Panc1 (cell line): ENCODE results near the gene GLIS1.

Source experiments
- SIN3A ChIP-seq: IDR thresholded peaks from 2 replicates; pipeline ENCODE4 v1.6.1; 2012; ENCODE audit warnings: low read depth, mild to moderate bottlenecking, low read length, moderate library complexity, borderline replicate concordance; ENCODE audit not compliant: insufficient read depth
- TF ChIP-seq, protein P1 (sequence below), 2 experiments: IDR thresholded peaks; 2 replicates each; pipeline ENCODE4 v1.6.1; 2011 to 2012; ENCODE audit warnings: low read depth in 2 of 2, control low read depth in 1 of 2, low read length in 1 of 2, mild to moderate bottlenecking in 1 of 2, moderate library complexity in 1 of 2; ENCODE audit not compliant: insufficient read depth in 1 of 2
- TF ChIP-seq, protein P2 (sequence below): fragments of 450-650 bp; IDR thresholded peaks from 2 replicates; pipeline ENCODE4 v1.5.1; 2017; ENCODE audit warnings: mild to moderate bottlenecking

DNA sequence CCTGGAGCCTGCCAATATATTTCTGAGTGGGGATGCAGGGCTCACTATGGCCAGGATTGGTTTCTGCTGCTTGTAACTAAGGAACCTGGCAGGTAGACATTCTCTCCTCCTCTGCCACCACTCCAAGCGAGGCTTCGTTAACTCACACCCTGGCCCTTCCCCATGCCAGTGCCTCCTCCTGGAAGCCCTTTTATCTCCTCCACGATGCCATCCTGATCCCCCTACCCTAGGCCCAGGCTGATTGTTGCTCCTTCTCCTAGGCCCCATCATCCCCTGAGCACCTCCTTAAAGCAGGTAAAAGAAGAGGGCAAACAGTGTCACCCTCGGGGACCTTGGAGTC, 161.2 kb downstream of the GLIS1 start:
- TF ChIP-seq, protein P1, sequence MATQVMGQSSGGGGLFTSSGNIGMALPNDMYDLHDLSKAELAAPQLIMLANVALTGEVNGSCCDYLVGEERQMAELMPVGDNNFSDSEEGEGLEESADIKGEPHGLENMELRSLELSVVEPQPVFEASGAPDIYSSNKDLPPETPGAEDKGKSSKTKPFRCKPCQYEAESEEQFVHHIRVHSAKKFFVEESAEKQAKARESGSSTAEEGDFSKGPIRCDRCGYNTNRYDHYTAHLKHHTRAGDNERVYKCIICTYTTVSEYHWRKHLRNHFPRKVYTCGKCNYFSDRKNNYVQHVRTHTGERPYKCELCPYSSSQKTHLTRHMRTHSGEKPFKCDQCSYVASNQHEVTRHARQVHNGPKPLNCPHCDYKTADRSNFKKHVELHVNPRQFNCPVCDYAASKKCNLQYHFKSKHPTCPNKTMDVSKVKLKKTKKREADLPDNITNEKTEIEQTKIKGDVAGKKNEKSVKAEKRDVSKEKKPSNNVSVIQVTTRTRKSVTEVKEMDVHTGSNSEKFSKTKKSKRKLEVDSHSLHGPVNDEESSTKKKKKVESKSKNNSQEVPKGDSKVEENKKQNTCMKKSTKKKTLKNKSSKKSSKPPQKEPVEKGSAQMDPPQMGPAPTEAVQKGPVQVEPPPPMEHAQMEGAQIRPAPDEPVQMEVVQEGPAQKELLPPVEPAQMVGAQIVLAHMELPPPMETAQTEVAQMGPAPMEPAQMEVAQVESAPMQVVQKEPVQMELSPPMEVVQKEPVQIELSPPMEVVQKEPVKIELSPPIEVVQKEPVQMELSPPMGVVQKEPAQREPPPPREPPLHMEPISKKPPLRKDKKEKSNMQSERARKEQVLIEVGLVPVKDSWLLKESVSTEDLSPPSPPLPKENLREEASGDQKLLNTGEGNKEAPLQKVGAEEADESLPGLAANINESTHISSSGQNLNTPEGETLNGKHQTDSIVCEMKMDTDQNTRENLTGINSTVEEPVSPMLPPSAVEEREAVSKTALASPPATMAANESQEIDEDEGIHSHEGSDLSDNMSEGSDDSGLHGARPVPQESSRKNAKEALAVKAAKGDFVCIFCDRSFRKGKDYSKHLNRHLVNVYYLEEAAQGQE (IDR thresholded peaks at IDR 0.05; ENCODE audit: insufficient read depth in 1 of 2, low read depth in 2 of 2, low read length in 1 of 2) = no peak
- TF ChIP-seq, protein P2, sequence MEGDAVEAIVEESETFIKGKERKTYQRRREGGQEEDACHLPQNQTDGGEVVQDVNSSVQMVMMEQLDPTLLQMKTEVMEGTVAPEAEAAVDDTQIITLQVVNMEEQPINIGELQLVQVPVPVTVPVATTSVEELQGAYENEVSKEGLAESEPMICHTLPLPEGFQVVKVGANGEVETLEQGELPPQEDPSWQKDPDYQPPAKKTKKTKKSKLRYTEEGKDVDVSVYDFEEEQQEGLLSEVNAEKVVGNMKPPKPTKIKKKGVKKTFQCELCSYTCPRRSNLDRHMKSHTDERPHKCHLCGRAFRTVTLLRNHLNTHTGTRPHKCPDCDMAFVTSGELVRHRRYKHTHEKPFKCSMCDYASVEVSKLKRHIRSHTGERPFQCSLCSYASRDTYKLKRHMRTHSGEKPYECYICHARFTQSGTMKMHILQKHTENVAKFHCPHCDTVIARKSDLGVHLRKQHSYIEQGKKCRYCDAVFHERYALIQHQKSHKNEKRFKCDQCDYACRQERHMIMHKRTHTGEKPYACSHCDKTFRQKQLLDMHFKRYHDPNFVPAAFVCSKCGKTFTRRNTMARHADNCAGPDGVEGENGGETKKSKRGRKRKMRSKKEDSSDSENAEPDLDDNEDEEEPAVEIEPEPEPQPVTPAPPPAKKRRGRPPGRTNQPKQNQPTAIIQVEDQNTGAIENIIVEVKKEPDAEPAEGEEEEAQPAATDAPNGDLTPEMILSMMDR = no peak
- no peak for TF ChIP-seq SIN3A
